ENCODE measurements around the gene HOXD12.

The HOXD12 gene

GRCh38 chr2:176098366-176099158 is 1.0 kb upstream of the HOXD12 start:
- no peaks in the 10 kb centered on the region for H3K9me3 ChIP-seq (replicated peaks; ENCODE audit: low read length)
- no peaks in the 10 kb centered on the region for H3K36me3 ChIP-seq (ENCODE audit: insufficient read depth, low read length)
- H3K27me3 ChIP-seq (ENCODE audit: control insufficient read depth, insufficient read depth, low read length), result peaks cover 99% of the 10 kb centered on the region
- H3K4me3 ChIP-seq (ENCODE audit: low read length), result no peak overlapping the region
- peaks cover 6% of the 10 kb centered on the region for H3K4me1 ChIP-seq (ENCODE audit: control insufficient read depth, insufficient read depth, low read length)
- no peak overlapping the region for H3K9ac ChIP-seq (ENCODE audit: low read depth, low read length)
- H3K4me2 ChIP-seq (ENCODE audit: low read length), result no peak overlapping the region

GRCh38 chr2:176099159-176099727 is 352 bp upstream of the HOXD12 start:
- H3K4me2 ChIP-seq (ENCODE audit: low read length), result no peak overlapping the region
- H3K4me3 ChIP-seq (ENCODE audit: low read length), result no peak overlapping the region
- no peak overlapping the region for H3K9ac ChIP-seq (ENCODE audit: low read depth, low read length)
- no peaks in the 10 kb centered on the region for H3K36me3 ChIP-seq (ENCODE audit: insufficient read depth, low read length)
- no peaks in the 10 kb centered on the region for H3K9me3 ChIP-seq (replicated peaks; ENCODE audit: low read length)
- H3K4me1 ChIP-seq (ENCODE audit: control insufficient read depth, insufficient read depth, low read length), result peaks cover 10% of the 10 kb centered on the region
- peaks cover 99% of the 10 kb centered on the region for H3K27me3 ChIP-seq (ENCODE audit: control insufficient read depth, insufficient read depth, low read length)

- no peak overlapping the region for H3K4me3 ChIP-seq (ENCODE audit: low read length)
- H3K36me3 ChIP-seq (ENCODE audit: insufficient read depth, low read length), result no peaks in the 10 kb centered on the region
- peaks cover 99% of the 10 kb centered on the region for H3K27me3 ChIP-seq (ENCODE audit: control insufficient read depth, insufficient read depth, low read length)
- H3K4me1 ChIP-seq (ENCODE audit: control insufficient read depth, insufficient read depth, low read length), result peaks cover 19% of the 10 kb centered on the region
- no peaks in the 10 kb centered on the region for H3K9me3 ChIP-seq (replicated peaks; ENCODE audit: low read length)
- H3K9ac ChIP-seq (ENCODE audit: low read depth, low read length), result no peak overlapping the region
- H3K4me2 ChIP-seq (ENCODE audit: low read length), result no peak overlapping the region
Observed at GRCh38 chr2:176100547-176101140, 1.0 kb downstream of the HOXD12 start.

DNA sequence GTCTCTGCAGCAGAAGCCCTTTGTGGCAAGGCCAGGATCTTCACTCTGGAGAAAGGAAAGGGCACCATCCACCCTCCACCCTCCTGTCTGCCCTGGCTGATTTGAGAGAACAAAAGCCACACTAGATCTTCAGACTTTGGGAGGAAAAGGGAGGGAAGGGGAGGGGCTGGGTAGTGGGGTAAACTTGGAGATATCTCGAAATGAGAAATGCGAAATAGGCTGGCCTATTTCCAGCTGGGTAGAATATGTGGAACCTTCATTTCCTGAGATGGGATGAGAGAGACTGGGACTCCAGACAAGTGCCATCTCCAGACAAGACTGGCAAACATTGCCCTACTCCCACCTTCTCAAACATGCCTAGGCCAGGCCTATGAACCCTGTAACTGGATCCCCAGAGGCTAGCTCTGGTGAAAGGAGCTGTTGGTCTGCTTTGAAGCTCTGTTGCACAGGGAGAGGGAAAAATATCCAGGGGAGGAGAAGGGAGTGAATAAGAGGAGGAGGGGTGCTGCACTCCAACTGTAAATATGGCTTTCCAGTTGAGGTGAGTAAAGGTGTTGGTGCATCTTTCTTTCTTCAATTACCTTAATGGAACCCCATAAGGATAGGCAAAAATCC is 1.7 kb downstream of the HOXD12 start:
- no peak overlapping the region for H3K4me3 ChIP-seq (ENCODE audit: low read length)
- no peak overlapping the region for H3K4me2 ChIP-seq (ENCODE audit: low read length)

GRCh38 chr2:176101842-176102241 is 2.2 kb downstream of the HOXD12 start:
- Histone ChIP-seq H3K4me3 (ENCODE audit: low read length) (no peak overlapping the region), H3K9ac (ENCODE audit: low read depth, low read length) (no peak overlapping the region), H3K4me1 (ENCODE audit: control insufficient read depth, insufficient read depth, low read length) (peaks cover 19% of the 10 kb centered on the region), H3K36me3 (ENCODE audit: insufficient read depth, low read length) (no peaks in the 10 kb centered on the region), H3K4me2 (ENCODE audit: low read length) (no peak overlapping the region), H3K27me3 (ENCODE audit: control insufficient read depth, insufficient read depth, low read length) (peaks cover 99% of the 10 kb centered on the region), H3K9me3 (replicated peaks; ENCODE audit: low read length) (no peaks in the 10 kb centered on the region)

More for the DNA sequence above, 1.7 kb downstream of the HOXD12 start:
- H3K36me3 ChIP-seq (ENCODE audit: insufficient read depth, low read length), result no peaks in the 10 kb centered on the region
- H3K9me3 ChIP-seq (replicated peaks; ENCODE audit: low read length), result no peaks in the 10 kb centered on the region
- H3K9ac ChIP-seq (ENCODE audit: low read depth, low read length), result no peak overlapping the region
- peaks cover 99% of the 10 kb centered on the region for H3K27me3 ChIP-seq (ENCODE audit: control insufficient read depth, insufficient read depth, low read length)
- H3K4me1 ChIP-seq (ENCODE audit: control insufficient read depth, insufficient read depth, low read length), result peaks cover 19% of the 10 kb centered on the region

DNA sequence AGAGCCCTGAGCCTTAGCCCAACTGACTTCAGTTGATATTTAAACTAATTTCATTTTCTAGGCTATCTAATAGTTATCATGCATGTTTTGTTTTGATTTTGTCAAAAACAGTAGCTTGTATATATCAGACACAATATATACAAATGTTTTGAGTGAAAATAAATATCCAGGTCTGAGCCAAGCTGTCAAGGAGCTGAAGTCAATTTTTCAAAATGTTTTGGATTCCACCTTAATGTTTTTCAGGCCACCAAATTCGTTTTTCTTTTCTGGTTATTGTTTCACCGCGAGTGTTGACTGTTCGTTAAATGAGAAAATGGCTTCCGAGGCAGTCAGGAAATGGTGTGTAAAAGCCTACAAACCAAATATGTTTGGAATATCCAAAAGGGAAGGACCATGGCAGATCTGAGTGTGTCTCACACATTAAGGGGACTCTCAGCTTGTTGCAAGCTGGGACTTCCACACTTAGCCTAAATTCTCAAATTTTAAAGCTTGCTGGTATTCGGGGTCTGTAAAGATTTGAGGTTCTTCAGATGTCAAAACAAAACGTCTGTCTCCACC is 2.8 kb downstream of the HOXD12 start:
- H3K9me3 ChIP-seq (replicated peaks; ENCODE audit: low read length), result no peaks in the 10 kb centered on the region
- no peaks in the 10 kb centered on the region for H3K36me3 ChIP-seq (ENCODE audit: insufficient read depth, low read length)
- H3K4me2 ChIP-seq (ENCODE audit: low read length), result no peak overlapping the region
- peaks cover 19% of the 10 kb centered on the region for H3K4me1 ChIP-seq (ENCODE audit: control insufficient read depth, insufficient read depth, low read length)
- H3K27me3 ChIP-seq (ENCODE audit: control insufficient read depth, insufficient read depth, low read length), result peaks cover 98% of the 10 kb centered on the region
- H3K4me3 ChIP-seq (ENCODE audit: low read length), result no peak overlapping the region
- H3K9ac ChIP-seq (ENCODE audit: low read depth, low read length), result no peak overlapping the region

DNA sequence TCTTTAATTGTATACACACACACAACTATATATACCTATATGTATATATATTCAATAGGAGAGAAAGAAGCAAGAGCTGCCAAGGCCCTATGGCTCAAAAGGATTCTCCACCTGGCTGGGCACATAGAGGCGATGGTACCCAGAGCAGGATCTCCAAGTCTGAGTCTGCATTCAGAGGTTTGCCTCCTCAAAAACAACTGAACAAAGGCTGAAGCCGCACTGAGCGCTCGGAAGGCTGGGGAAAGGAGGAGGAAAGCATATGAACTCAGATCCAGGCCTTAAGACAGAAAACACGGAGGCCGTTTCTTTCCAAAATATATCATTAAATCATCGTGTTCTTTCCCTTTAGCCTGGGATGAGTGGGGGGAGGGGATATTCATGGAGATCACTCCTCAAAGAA is 3.6 kb downstream of the HOXD12 start:
- no peak overlapping the region for H3K4me3 ChIP-seq (ENCODE audit: low read length)
- H3K27me3 ChIP-seq (ENCODE audit: control insufficient read depth, insufficient read depth, low read length), result peaks cover 93% of the 10 kb centered on the region
- no peaks in the 10 kb centered on the region for H3K36me3 ChIP-seq (ENCODE audit: insufficient read depth, low read length)
- no peaks in the 10 kb centered on the region for H3K9me3 ChIP-seq (replicated peaks; ENCODE audit: low read length)
- H3K4me2 ChIP-seq (ENCODE audit: low read length), result no peak overlapping the region
- peaks cover 18% of the 10 kb centered on the region for H3K4me1 ChIP-seq (ENCODE audit: control insufficient read depth, insufficient read depth, low read length)
- H3K9ac ChIP-seq (ENCODE audit: low read depth, low read length), result no peak overlapping the region

DNA sequence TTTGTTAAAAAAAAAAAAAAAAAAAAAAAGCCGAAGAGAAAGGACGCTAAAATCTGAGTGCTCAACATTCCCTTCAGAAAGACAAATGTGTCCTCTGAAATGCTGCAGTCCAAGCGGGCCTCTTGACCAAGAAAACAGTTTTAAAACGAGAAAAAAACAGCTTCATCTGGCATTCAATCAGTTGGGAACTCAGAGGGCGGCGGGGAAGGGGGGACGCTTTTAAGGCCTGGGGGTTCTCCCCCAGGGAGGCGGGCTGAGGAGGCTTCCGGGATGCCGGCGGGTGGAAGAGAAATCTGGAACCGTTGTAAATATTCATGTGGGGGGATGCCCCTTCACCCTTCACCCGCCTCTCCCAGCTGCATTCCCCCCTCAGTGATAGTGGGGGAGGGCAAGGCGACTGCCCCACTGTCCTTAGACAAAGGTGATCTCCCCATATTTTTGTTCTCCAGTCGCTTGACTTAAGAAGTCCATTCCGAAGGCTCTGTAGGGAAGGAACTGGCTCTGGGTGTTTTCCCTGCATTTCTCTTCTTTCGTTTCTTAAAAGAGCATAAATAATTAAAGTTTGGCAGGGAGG is 4.2 kb downstream of the HOXD12 start:
- peaks cover 93% of the 10 kb centered on the region for H3K27me3 ChIP-seq (ENCODE audit: control insufficient read depth, insufficient read depth, low read length)
- no peak overlapping the region for H3K9ac ChIP-seq (ENCODE audit: low read depth, low read length)
- H3K9me3 ChIP-seq (replicated peaks; ENCODE audit: low read length), result no peaks in the 10 kb centered on the region
- H3K4me1 ChIP-seq (ENCODE audit: control insufficient read depth, insufficient read depth, low read length), result peaks cover 18% of the 10 kb centered on the region
- H3K4me3 ChIP-seq (ENCODE audit: low read length), result no peak overlapping the region
- H3K4me2 ChIP-seq (ENCODE audit: low read length), result peak overlapping the region; percentile 62
- no peaks in the 10 kb centered on the region for H3K36me3 ChIP-seq (ENCODE audit: insufficient read depth, low read length)

- Histone ChIP-seq H3K36me3 (ENCODE audit: insufficient read depth, low read length) (no peaks in the 10 kb centered on the region), H3K27me3 (ENCODE audit: control insufficient read depth, insufficient read depth, low read length) (peaks cover 93% of the 10 kb centered on the region), H3K4me3 (ENCODE audit: low read length) (peak overlapping the region; percentile 46), H3K9ac (ENCODE audit: low read depth, low read length) (no peak overlapping the region), H3K4me1 (ENCODE audit: control insufficient read depth, insufficient read depth, low read length) (peaks cover 18% of the 10 kb centered on the region), H3K9me3 (replicated peaks; ENCODE audit: low read length) (no peaks in the 10 kb centered on the region), H3K4me2 (ENCODE audit: low read length) (peak overlapping the region; percentile 62)
Observed at GRCh38 chr2:176104316-176105077, 4.9 kb downstream of the HOXD12 start.

DNA sequence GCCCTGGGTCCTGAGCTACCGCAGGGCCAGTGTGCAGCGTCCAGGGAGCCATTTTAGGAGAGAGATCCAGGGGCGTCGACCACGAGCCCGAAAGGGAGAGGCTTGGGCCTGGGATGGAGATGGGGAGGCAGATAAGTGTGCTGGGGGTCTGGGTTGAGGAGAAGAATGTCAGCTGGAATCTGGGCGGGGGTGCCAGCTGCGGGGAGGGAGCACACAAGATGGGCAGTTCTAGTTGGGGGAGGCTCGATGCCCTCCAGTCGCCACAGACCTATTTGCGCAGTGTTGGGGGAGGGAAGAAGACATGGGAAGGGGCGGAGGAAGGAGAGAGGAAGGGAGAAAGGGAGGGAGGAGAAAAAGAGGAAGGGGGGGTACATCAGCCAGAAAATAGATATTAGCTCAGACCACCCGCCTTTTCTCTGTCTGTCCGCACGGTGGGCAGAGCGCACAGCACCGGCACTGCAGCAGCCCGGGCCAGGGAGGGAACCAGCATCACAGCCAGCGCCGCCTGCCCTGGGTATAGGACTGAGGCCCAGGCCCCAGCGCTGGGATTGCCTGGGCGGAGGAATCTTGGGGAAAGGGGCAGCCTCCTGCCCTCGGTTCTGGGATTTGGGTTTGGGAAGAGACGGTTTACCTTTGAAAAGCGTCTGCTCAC is 5.6 kb downstream of the HOXD12 start:
- Histone ChIP-seq H3K4me2 (ENCODE audit: low read length) (peak overlapping the region; percentile 62), H3K9me3 (replicated peaks; ENCODE audit: low read length) (no peaks in the 10 kb centered on the region), H3K9ac (ENCODE audit: low read depth, low read length) (no peak overlapping the region), H3K4me1 (ENCODE audit: control insufficient read depth, insufficient read depth, low read length) (peaks cover 18% of the 10 kb centered on the region), H3K27me3 (ENCODE audit: control insufficient read depth, insufficient read depth, low read length) (peaks cover 93% of the 10 kb centered on the region), H3K36me3 (ENCODE audit: insufficient read depth, low read length) (no peaks in the 10 kb centered on the region), H3K4me3 (ENCODE audit: low read length) (peak overlapping the region; percentile 46)
